PFSK-1 (cell line): ENCODE results near the gene FUT7.

Experiments used
- POLR2AphosphoS5 ChIP-seq: IDR thresholded peaks from 2 replicates; pipeline ENCODE4 v1.6.1; 2012; ENCODE audit warnings: low read depth, mild to moderate bottlenecking, control low read depth, low read length, moderate library complexity
- REST ChIP-seq, 2 experiments: IDR thresholded peaks; 2 replicates each; pipeline versions ENCODE4 v1.6.1 to v1.8.0; 2011 to 2012; ENCODE audit warnings: low read depth in 2 of 2, low read length in 2 of 2, control low read depth in 1 of 2, inconsistent platforms in 1 of 2, mild to moderate bottlenecking in 1 of 2, moderate library complexity in 1 of 2; ENCODE audit not compliant: insufficient read depth in 1 of 2
- SIN3A ChIP-seq: IDR thresholded peaks from 2 replicates; pipeline ENCODE4 v1.6.1; 2012; ENCODE audit warnings: mild to moderate bottlenecking, low read length, moderate library complexity, borderline replicate concordance; ENCODE audit not compliant: insufficient read depth
- TAF1 ChIP-seq: IDR thresholded peaks from 2 replicates; pipeline ENCODE4 v1.6.1; 2012; ENCODE audit warnings: low read length, control low read depth, borderline replicate concordance; ENCODE audit not compliant: insufficient read depth

- no peak for TF ChIP-seq TAF1
- no peak for TF ChIP-seq REST (IDR thresholded peaks at IDR 0.05; ENCODE audit: insufficient read depth in 1 of 2, low read depth in 2 of 2, low read length in 2 of 2)
- TF ChIP-seq SIN3A: no peak
- TF ChIP-seq POLR2AphosphoS5: no peak
These were observed 18.7 kb upstream of the FUT7 start for GRCh38 chr9:137050570-137050969.
